Smooth muscle cell (in vitro differentiated cells): ENCODE data around the gene SPTBN1. TPM values are rescaled to one million over a fixed set of nuclear protein-coding genes. Genes with fewer than 3 reads are reported as not detected.

Experiments
- DNase-seq: peaks from one replicate; lab custom pipeline; 2025; ENCODE audit not compliant: unreplicated experiment; lab: John Stamatoyannopoulos, UW
- H2AFZ ChIP-seq: fragments of 200-600 bp; sonication (generic); 2 replicates; pipeline ENCODE4 v1.6.0; 2016; ENCODE audit warnings: antibody characterized with exemption, low read depth, mild to moderate bottlenecking
- H3F3A ChIP-seq: fragments of 200-600 bp; sonication (generic); 2 replicates; pipeline ENCODE4 v1.6.0; 2017; ENCODE audit warnings: antibody characterized with exemption, low read depth
- H3K27ac ChIP-seq: fragments of 200-600 bp; sonication (generic); 2 replicates; pipeline ENCODE4 v1.5.1; 2016; ENCODE audit warnings: low read depth, mild to moderate bottlenecking
- H3K27me3 ChIP-seq: fragments of 200-600 bp; sonication (generic); 2 replicates; pipeline ENCODE4 v1.6.1; 2016; ENCODE audit warnings: low read depth, mild to moderate bottlenecking
- H3K36me3 ChIP-seq: fragments of 200-600 bp; sonication (generic); 2 replicates; pipeline ENCODE4 v1.5.1; 2016; ENCODE audit warnings: low read depth
- H3K4me1 ChIP-seq: fragments of 200-600 bp; sonication (generic); 2 replicates; pipeline ENCODE4 v1.5.1; 2016; ENCODE audit warnings: low read depth
- H3K4me2 ChIP-seq: fragments of 200-600 bp; sonication (generic); 2 replicates; pipeline ENCODE4 v1.6.0; 2016; ENCODE audit warnings: mild to moderate bottlenecking
- H3K4me3 ChIP-seq: fragments of 200-600 bp; sonication (generic); 2 replicates; pipeline ENCODE4 v1.5.1; 2016; ENCODE audit warnings: mild to moderate bottlenecking
- H3K79me2 ChIP-seq: fragments of 200-600 bp; sonication (generic); 2 replicates; pipeline ENCODE4 v1.6.0; 2016; ENCODE audit warnings: low read depth, mild to moderate bottlenecking
- H3K9ac ChIP-seq: fragments of 200-600 bp; sonication (generic); 2 replicates; pipeline ENCODE4 v1.6.0; 2016; ENCODE audit warnings: low read depth
- H3K9me3 ChIP-seq: fragments of 200-600 bp; sonication (generic); replicated peaks from 2 replicates; pipeline ENCODE4 v1.5.1; 2016; ENCODE audit warnings: low read depth
- H4K20me1 ChIP-seq: fragments of 200-600 bp; sonication (generic); 2 replicates; pipeline ENCODE4 v1.6.0; 2016; ENCODE audit warnings: low read depth
- CTCF ChIP-seq: fragments of 200-600 bp; sonication (generic); IDR thresholded peaks from 2 replicates; pipeline ENCODE4 v1.5.1; 2017; ENCODE audit warnings: borderline replicate concordance, mild to moderate bottlenecking, antibody characterized with exemption; ENCODE audit not compliant: insufficient read depth, poor library complexity, severe bottlenecking
- WGBS: methylation state at CpG from one replicate; pipeline ENCODE4 v1.1.7; 2016; ENCODE audit warnings: low lambda C conversion rate; 5-methylcytosine and 5-hydroxymethylcytosine counted together
- polyA plus RNA-seq: library from polyadenylated mRNA; unstranded; fragments of >200 nt; fragmentation: Nextera tagmentation; extraction: Ambion mirVana; gene quantifications from 2 replicates; pipeline ENCODE4 v1.2.1, GENCODE V29; 2016
- total RNA-seq: library from RNA; depleted of rRNA; stranded (reverse); fragments of >200 nt; gene quantifications from 2 replicates; pipeline ENCODE4 v1.2.3, GENCODE V29; 2014

SPTBN1 gene
- total and polyA plus RNA-seq, 2 experiments from 2014 or later, result 78.7 to 186 TPM

- Histone ChIP-seq H3K9me3 (no peaks in the 10 kb centered on the region), H3K27ac (peak overlapping the region; percentile 86), H3K4me1 (no peaks in the 10 kb centered on the region), H3K79me2 (peaks cover 97% of the 10 kb centered on the region), H4K20me1 (peaks cover 92% of the 10 kb centered on the region), H2AFZ (no peak overlapping the region), H3K36me3 (peaks cover 3% of the 10 kb centered on the region), H3K9ac (peak overlapping the region; percentile 31), H3K27me3 (no peaks in the 10 kb centered on the region), H3F3A (peaks cover 8% of the 10 kb centered on the region), H3K4me2 (no peak overlapping the region), H3K4me3 (no peak overlapping the region)
- 88% methylated on average over 4 of the region's 4 CpGs for WGBS
- DNase-seq, result no peak
- TF ChIP-seq CTCF, result no peak
Observed at GRCh38 chr2:54546518-54546917, 90.4 kb downstream of the SPTBN1 start.

- no peak overlapping the region for H3K27ac ChIP-seq
- WGBS, result 97% methylated on average over 5 of the region's 5 CpGs
- TF ChIP-seq CTCF, result no peak
- no peak overlapping the region for H3K4me3 ChIP-seq
- H3K79me2 ChIP-seq, result peaks cover 97% of the 10 kb centered on the region
- peaks cover 92% of the 10 kb centered on the region for H4K20me1 ChIP-seq
- H3K27me3 ChIP-seq, result no peaks in the 10 kb centered on the region
- H3K36me3 ChIP-seq, result peaks cover 3% of the 10 kb centered on the region
- no peaks in the 10 kb centered on the region for H3K4me1 ChIP-seq
- no peak overlapping the region for H3K9ac ChIP-seq
- no peak overlapping the region for H3K4me2 ChIP-seq
- DNase-seq, result no peak
- no peak overlapping the region for H2AFZ ChIP-seq
- H3K9me3 ChIP-seq, result no peaks in the 10 kb centered on the region
- peaks cover 13% of the 10 kb centered on the region for H3F3A ChIP-seq
Observed at GRCh38 chr2:54546923-54547720, 91.0 kb downstream of the SPTBN1 start.

GRCh38 chr2:54549430-54549829, 93.3 kb downstream of the SPTBN1 start:
- no peak overlapping the region for H2AFZ ChIP-seq
- H3K9me3 ChIP-seq, result no peaks in the 10 kb centered on the region
- H4K20me1 ChIP-seq, result peaks cover 94% of the 10 kb centered on the region
- H3K4me3 ChIP-seq, result no peak overlapping the region
- H3F3A ChIP-seq, result peaks cover 13% of the 10 kb centered on the region
- H3K27ac ChIP-seq, result no peak overlapping the region
- H3K27me3 ChIP-seq, result no peaks in the 10 kb centered on the region
- peaks cover 3% of the 10 kb centered on the region for H3K36me3 ChIP-seq
- TF ChIP-seq CTCF, result no peak
- H3K79me2 ChIP-seq, result peaks cover 97% of the 10 kb centered on the region
- 57% methylated on average over 3 of the region's 3 CpGs for WGBS
- H3K4me2 ChIP-seq, result no peak overlapping the region
- H3K9ac ChIP-seq, result no peak overlapping the region
- H3K4me1 ChIP-seq, result no peaks in the 10 kb centered on the region
- no peak for DNase-seq
